ENCODE results near the gene ZBTB20. TPM values are rescaled to one million over a fixed set of nuclear protein-coding genes. Genes with fewer than 3 reads are reported as not detected.

ZBTB20 gene
- total RNA-seq, 6 experiments from 2014 or later = 8.0 to 14.1 (median 10.4) TPM

GRCh38 chr3:114542359-114542758 lies 604.7 kb downstream of the ZBTB20 start:
- Mint-ChIP-seq H3K4me1 (ENCODE audit: low read depth) (peaks cover 30% of the 10 kb centered on the region), H3K27ac (no peak overlapping the region), H3K27me3 (ENCODE audit: insufficient read depth) (no peaks in the 10 kb centered on the region; the same call in 1 of the 2 replicates), H3K36me3 (ENCODE audit: low read depth) (peaks cover 15% of the 10 kb centered on the region), H3K9me3 (no peaks in the 10 kb centered on the region), H3K4me3 (no peak overlapping the region)
- TF ChIP-seq, protein P1, sequence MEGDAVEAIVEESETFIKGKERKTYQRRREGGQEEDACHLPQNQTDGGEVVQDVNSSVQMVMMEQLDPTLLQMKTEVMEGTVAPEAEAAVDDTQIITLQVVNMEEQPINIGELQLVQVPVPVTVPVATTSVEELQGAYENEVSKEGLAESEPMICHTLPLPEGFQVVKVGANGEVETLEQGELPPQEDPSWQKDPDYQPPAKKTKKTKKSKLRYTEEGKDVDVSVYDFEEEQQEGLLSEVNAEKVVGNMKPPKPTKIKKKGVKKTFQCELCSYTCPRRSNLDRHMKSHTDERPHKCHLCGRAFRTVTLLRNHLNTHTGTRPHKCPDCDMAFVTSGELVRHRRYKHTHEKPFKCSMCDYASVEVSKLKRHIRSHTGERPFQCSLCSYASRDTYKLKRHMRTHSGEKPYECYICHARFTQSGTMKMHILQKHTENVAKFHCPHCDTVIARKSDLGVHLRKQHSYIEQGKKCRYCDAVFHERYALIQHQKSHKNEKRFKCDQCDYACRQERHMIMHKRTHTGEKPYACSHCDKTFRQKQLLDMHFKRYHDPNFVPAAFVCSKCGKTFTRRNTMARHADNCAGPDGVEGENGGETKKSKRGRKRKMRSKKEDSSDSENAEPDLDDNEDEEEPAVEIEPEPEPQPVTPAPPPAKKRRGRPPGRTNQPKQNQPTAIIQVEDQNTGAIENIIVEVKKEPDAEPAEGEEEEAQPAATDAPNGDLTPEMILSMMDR (IDR thresholded peaks at IDR 0.05) = no peak
- no peak for DNase-seq

- H3K9me3 Mint-ChIP-seq = no peaks in the 10 kb centered on the region
- DNase-seq = no peak
These were observed 607.6 kb downstream of the ZBTB20 start for GRCh38 chr3:114539525-114539924.

DNA sequence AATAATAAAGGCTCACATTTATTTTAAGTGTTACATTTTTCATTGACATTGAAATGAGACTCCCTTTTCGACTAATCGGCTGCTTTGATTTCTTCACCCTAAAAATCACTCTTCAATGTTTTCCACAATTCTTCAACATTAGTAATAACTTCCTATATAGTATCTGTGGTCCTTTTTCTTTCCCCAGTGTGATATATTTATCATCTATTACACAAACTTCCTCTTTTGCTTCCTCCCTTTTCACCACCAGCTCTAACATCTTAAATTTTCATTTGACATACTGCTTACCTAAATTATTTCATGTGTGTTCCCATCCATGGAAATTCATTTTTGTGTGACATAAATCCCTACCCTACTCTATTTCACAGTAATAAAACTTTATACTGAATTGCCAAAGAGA lies 608.9 kb downstream of the ZBTB20 start:
- no peak overlapping the region for H3K4me3 Mint-ChIP-seq
- TF ChIP-seq, protein P1 (IDR thresholded peaks at IDR 0.05) = no peak
- H3K9me3 Mint-ChIP-seq = peaks cover 3% of the 10 kb centered on the region; the same call in 1 of the 2 replicates
- H3K36me3 Mint-ChIP-seq (ENCODE audit: low read depth) = peaks cover 20% of the 10 kb centered on the region
- DNase-seq = no peak
- H3K27me3 Mint-ChIP-seq (ENCODE audit: insufficient read depth) = no peaks in the 10 kb centered on the region
- no peak overlapping the region for H3K27ac Mint-ChIP-seq
- peaks cover under 1% of the 10 kb centered on the region; the same call in 1 of the 2 replicates for H3K4me1 Mint-ChIP-seq (ENCODE audit: low read depth)

More at GRCh38 chr3:114539525-114539924, 607.6 kb downstream of the ZBTB20 start:
- Mint-ChIP-seq H3K36me3 (ENCODE audit: low read depth) (peaks cover 21% of the 10 kb centered on the region), H3K4me1 (ENCODE audit: low read depth) (peaks cover 13% of the 10 kb centered on the region), H3K4me3 (no peak overlapping the region), H3K27ac (no peak overlapping the region), H3K27me3 (ENCODE audit: insufficient read depth) (no peaks in the 10 kb centered on the region; the same call in 1 of the 2 replicates)
- TF ChIP-seq, protein P1 (IDR thresholded peaks at IDR 0.05) = no peak

DNA sequence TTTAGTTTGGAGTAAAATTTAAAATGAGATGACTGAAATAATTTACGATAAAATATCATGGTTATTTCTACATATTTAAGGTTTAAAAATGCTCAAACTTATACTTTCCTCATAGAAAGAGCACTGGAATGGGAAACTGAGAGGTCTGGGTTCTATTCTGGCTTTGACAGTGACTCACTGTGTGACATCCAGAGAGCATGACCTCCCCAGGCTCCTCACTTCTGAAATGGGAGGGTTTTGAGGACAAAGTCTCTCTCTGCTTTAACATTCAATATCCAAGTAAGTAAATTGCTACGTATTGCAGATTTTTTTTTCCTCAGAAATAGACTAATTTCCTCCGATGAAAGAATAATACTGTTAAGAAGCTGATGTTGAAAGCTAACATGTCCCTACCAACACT lies 618.6 kb downstream of the ZBTB20 start:
- H3K36me3 Mint-ChIP-seq (ENCODE audit: low read depth) = peaks cover 6% of the 10 kb centered on the region; the same call in 1 of the 2 replicates
- no peak for DNase-seq
- peaks cover 24% of the 10 kb centered on the region for H3K4me1 Mint-ChIP-seq (ENCODE audit: low read depth)
- H3K4me3 Mint-ChIP-seq = no peak overlapping the region
- peaks cover 3% of the 10 kb centered on the region; the same call in 1 of the 2 replicates for H3K9me3 Mint-ChIP-seq
- H3K27me3 Mint-ChIP-seq (ENCODE audit: insufficient read depth) = no peaks in the 10 kb centered on the region
- TF ChIP-seq, protein P1 (IDR thresholded peaks at IDR 0.05) = no peak
- H3K27ac Mint-ChIP-seq = no peak overlapping the region

- Mint-ChIP-seq H3K4me1 (ENCODE audit: low read depth) (peaks cover 24% of the 10 kb centered on the region), H3K4me3 (no peak overlapping the region), H3K36me3 (ENCODE audit: low read depth) (no peaks in the 10 kb centered on the region), H3K27me3 (ENCODE audit: insufficient read depth) (no peaks in the 10 kb centered on the region), H3K9me3 (no peaks in the 10 kb centered on the region), H3K27ac (no peak overlapping the region)
- TF ChIP-seq, protein P1 (IDR thresholded peaks at IDR 0.05) = peak; percentile 88
- DNase-seq = peak; percentile 14
These were observed 619.9 kb downstream of the ZBTB20 start for GRCh38 chr3:114527036-114527644.

Measured in HFFc6 (cell line).